ENCODE results near the gene PHC2. TPM values are rescaled to one million over a fixed set of nuclear protein-coding genes. Genes with fewer than 3 reads are reported as not detected.

Gene PHC2
- total and polyA plus RNA-seq, 2 of the 13 experiments (the other 11 are each of a cell fraction or from before 2014, with no cell fraction given) = 52.5 to 84.9 TPM

DNA sequence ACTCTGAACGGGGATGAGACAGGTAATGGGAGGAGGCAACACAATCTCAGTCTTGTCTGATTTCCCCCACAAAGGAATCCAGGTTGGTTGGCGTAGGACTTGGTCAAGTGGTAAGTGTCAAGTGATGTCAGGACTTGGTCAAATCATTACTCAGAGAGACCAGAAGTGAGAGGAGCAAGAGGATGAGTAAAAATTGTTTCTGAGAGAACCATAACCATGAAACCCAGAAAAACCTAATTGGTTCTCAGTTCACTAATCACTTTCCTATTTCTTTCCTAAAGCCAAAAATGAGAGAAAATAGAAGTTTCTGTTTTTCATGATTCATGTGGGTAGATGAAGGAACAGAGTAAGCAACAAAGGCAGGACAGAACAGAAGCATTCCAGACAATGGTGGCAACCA, 5.0 kb downstream of the PHC2 start:
- 62% methylated on average over 2 of the region's 2 CpGs for WGBS (ENCODE audit: low lambda C conversion rate)
- POLR2A ChIA-PET = no interaction called here
- in situ Hi-C loops (cut with HindIII; ENCODE audit: extremely low pct_ligation_motif_present, low pct_unique_long_range_greater_than_20kb) = no loop called here
- H2AFZ ChIP-seq (ENCODE audit: low read length) = no peak overlapping the region
- H3K79me2 ChIP-seq (ENCODE audit: insufficient read depth, low read length) = no peaks in the 10 kb centered on the region
- H3K9me3 ChIP-seq (ENCODE audit: low read length) = no peaks in the 10 kb centered on the region
- no peak overlapping the region for H3K4me3 ChIP-seq (replicated peaks in 1 of 3; ENCODE audit: insufficient read depth in 1 of 3, low read depth in 2 of 3, low read length in 3 of 3)
- peaks cover 0 to 28% of the 10 kb centered on the region in 2 experiments; a peak in 2 of 5 replicates for H3K27me3 ChIP-seq (ENCODE audit: control insufficient read depth in 1 of 2, insufficient read depth in 2 of 2, low read length in 2 of 2)
- no peak overlapping the region for H3K4me2 ChIP-seq (ENCODE audit: low read depth, low read length)
- intact Hi-C loops (cut with micrococcal nuclease; ENCODE audit: unreplicated experiment) = no loop called here
- ATAC-seq (no peak), DNase-seq (ENCODE audit: low spot score) (no peak), FAIRE-seq (no peak)
- no peak overlapping the region for H3K9ac ChIP-seq (ENCODE audit: insufficient read depth, low read depth, low read length)
- H3K27ac ChIP-seq (ENCODE audit: extremely low read length, insufficient read depth, low read length) = no peak overlapping the region
- BruUV-seq (replicated peaks) = no TSS peak
- CTCF ChIA-PET (ENCODE audit: low intra/inter-chr PET ratio, low total read pairs) = no interaction called here
- H4K20me1 ChIP-seq (ENCODE audit: insufficient read depth, low read length) = no peaks in the 10 kb centered on the region
- H3K36me3 ChIP-seq (replicated peaks in 1 of 2; ENCODE audit: control insufficient read depth in 1 of 2, insufficient read depth in 2 of 2, low read length in 2 of 2) = no peaks in the 10 kb centered on the region
- H3K4me1 ChIP-seq (ENCODE audit: insufficient read depth, low read length) = peaks cover 12% of the 10 kb centered on the region
- TF ChIP-seq, protein P1, sequence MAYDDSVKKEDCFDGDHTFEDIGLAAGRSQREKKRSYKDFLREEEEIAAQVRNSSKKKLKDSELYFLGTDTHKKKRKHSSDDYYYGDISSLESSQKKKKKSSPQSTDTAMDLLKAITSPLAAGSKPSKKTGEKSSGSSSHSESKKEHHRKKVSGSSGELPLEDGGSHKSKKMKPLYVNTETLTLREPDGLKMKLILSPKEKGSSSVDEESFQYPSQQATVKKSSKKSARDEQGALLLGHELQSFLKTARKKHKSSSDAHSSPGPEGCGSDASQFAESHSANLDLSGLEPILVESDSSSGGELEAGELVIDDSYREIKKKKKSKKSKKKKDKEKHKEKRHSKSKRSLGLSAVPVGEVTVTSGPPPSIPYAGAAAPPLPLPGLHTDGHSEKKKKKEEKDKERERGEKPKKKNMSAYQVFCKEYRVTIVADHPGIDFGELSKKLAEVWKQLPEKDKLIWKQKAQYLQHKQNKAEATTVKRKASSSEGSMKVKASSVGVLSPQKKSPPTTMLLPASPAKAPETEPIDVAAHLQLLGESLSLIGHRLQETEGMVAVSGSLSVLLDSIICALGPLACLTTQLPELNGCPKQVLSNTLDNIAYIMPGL (CRISPR knock-in tag; IDR thresholded peaks at IDR 0.05; ENCODE audit: borderline replicate concordance in 1 of 2, low read depth in 1 of 2) = no peak
- TF ChIP-seq CCAR2 (optimal IDR thresholded peaks at IDR 0.05; ENCODE audit: low read depth, low read length) = no peak
- no peak for TF ChIP-seq ZNF773 (CRISPR knock-in tag; IDR thresholded peaks at IDR 0.05; ENCODE audit: borderline replicate concordance)
- TF ChIP-seq RBM22 (optimal IDR thresholded peaks at IDR 0.05; ENCODE audit: low read length) = no peak
- no peak for TF ChIP-seq ASH2L (IDR thresholded peaks at IDR 0.05; ENCODE audit: insufficient read length, low read depth, low read length)
- TF ChIP-seq, protein P2, sequence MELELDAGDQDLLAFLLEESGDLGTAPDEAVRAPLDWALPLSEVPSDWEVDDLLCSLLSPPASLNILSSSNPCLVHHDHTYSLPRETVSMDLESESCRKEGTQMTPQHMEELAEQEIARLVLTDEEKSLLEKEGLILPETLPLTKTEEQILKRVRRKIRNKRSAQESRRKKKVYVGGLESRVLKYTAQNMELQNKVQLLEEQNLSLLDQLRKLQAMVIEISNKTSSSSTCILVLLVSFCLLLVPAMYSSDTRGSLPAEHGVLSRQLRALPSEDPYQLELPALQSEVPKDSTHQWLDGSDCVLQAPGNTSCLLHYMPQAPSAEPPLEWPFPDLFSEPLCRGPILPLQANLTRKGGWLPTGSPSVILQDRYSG (CRISPR knock-in tag; IDR thresholded peaks at IDR 0.05) = no peak
- TF ChIP-seq, protein P3, sequence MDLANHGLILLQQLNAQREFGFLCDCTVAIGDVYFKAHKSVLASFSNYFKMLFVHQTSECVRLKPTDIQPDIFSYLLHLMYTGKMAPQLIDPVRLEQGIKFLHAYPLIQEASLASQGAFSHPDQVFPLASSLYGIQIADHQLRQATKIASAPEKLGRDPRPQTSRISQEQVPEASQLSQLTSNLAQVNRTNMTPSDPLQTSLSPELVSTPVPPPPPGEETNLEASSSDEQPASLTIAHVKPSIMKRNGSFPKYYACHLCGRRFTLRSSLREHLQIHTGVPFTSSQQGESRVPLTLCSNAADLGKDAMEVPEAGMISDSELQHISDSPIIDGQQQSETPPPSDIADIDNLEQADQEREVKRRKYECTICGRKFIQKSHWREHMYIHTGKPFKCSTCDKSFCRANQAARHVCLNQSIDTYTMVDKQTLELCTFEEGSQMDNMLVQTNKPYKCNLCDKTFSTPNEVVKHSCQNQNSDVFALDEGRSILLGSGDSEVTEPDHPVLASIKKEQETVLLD (CRISPR knock-in tag; IDR thresholded peaks at IDR 0.05; ENCODE audit: low read depth) = no peak
- no peak for TF ChIP-seq JUN (CRISPR knock-in tag; IDR thresholded peaks at IDR 0.05)
- TF ChIP-seq KLF15 (CRISPR knock-in tag; IDR thresholded peaks at IDR 0.05; ENCODE audit: borderline replicate concordance) = no peak
- TF ChIP-seq CHCHD3 (CRISPR knock-in tag; IDR thresholded peaks at IDR 0.05) = no peak
- no peak for TF ChIP-seq SSRP1 (CRISPR knock-in tag; IDR thresholded peaks at IDR 0.05)
- TF ChIP-seq KDM2A (CRISPR knock-in tag; IDR thresholded peaks at IDR 0.05; ENCODE audit: borderline replicate concordance, low read depth) = no peak
- TF ChIP-seq KAT7 (CRISPR knock-in tag; IDR thresholded peaks at IDR 0.05; ENCODE audit: borderline replicate concordance) = no peak
- TF ChIP-seq PRPF4 (IDR thresholded peaks at IDR 0.05; ENCODE audit: low read depth, low read length, poor library complexity, severe bottlenecking) = no peak
- TF ChIP-seq, protein P4, sequence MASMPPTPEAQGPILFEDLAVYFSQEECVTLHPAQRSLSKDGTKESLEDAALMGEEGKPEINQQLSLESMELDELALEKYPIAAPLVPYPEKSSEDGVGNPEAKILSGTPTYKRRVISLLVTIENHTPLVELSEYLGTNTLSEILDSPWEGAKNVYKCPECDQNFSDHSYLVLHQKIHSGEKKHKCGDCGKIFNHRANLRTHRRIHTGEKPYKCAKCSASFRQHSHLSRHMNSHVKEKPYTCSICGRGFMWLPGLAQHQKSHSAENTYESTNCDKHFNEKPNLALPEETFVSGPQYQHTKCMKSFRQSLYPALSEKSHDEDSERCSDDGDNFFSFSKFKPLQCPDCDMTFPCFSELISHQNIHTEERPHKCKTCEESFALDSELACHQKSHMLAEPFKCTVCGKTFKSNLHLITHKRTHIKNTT (CRISPR knock-in tag; IDR thresholded peaks at IDR 0.05) = no peak
- TF ChIP-seq NFRKB (IDR thresholded peaks at IDR 0.05) = no peak

Data from HepG2 (cell line).